MCF 10A (cell line): ENCODE measurements around the gene NEO1. TPM values are rescaled to one million over a fixed set of nuclear protein-coding genes. Genes with fewer than 3 reads are reported as not detected.

Source experiments
- BruUV-seq: library from RNA; stranded (reverse); fragments of 400-500 nt; replicated peaks from 2 replicates; lab custom pipeline; 2021; lab: Mats Ljungman, UMichigan
- CTCF ChIA-PET: fragments of 300-600 bp; sonication (Branson Sonifier 250); formaldehyde crosslinking; extraction: SDS; loops from one replicate; lab custom pipeline; 2021; ENCODE audit warnings: antibody characterized with exemption, inconsistent platforms; lab: Yijun Ruan, JAX
- POLR2A ChIA-PET: fragments of 300-600, 350-650 bp; sonication (Branson Sonifier 250); formaldehyde crosslinking; extraction: SDS; loops from one replicate; lab custom pipeline; 2020; ENCODE audit warnings: antibody characterized with exemption, inconsistent platforms; lab: Yijun Ruan, JAX
- DNase-seq: peaks from one replicate; pipeline ENCODE4 v3.0.0-alpha.2; 2018; ENCODE audit not compliant: unreplicated experiment
- H3K27ac Mint-ChIP-seq: one replicate; pipeline ENCODE4 v1.8.0; 2022; ENCODE audit warnings: mild to moderate bottlenecking, low read depth, mixed read lengths; ENCODE audit not compliant: unreplicated experiment
- H3K27me3 Mint-ChIP-seq: one replicate; pipeline ENCODE4 v1.8.0; 2022; ENCODE audit warnings: mixed read lengths; ENCODE audit not compliant: insufficient read depth, unreplicated experiment
- H3K36me3 Mint-ChIP-seq: one replicate; pipeline ENCODE4 v1.8.0; 2022; ENCODE audit warnings: mild to moderate bottlenecking, moderate library complexity, mixed read lengths; ENCODE audit not compliant: insufficient read depth, unreplicated experiment
- H3K4me1 Mint-ChIP-seq: one replicate; pipeline ENCODE4 v1.8.0; 2022; ENCODE audit warnings: mixed read lengths; ENCODE audit not compliant: insufficient read depth, unreplicated experiment
- H3K4me3 Mint-ChIP-seq: one replicate; pipeline ENCODE4 v1.8.0; 2022; ENCODE audit warnings: mild to moderate bottlenecking, moderate library complexity, mixed read lengths; ENCODE audit not compliant: unreplicated experiment
- H3K9me3 Mint-ChIP-seq: one replicate; pipeline ENCODE4 v1.8.0; 2022; ENCODE audit warnings: mixed read lengths; ENCODE audit not compliant: unreplicated experiment
- intact Hi-C: fragments of 100-400 bp; cut with micrococcal nuclease; formaldehyde crosslinking; loops from 2 replicates; pipeline ENCODE4 v1.14.1; 2022
- total RNA-seq: library from RNA; stranded (reverse); gene quantifications from 2 replicates; pipeline ENCODE4 v1.2.3, GENCODE V29; 2022
- TF ChIP-seq, protein P1 (sequence below): fragments of 200-600 bp; IDR thresholded peaks from one replicate; pipeline ENCODE4 v1.8.0; 2022; ENCODE audit warnings: antibody characterized with exemption, mild to moderate bottlenecking; ENCODE audit not compliant: unreplicated experiment

The NEO1 gene
- total RNA-seq, 1 experiment from 2014 or later, result 13.2 TPM

DNA sequence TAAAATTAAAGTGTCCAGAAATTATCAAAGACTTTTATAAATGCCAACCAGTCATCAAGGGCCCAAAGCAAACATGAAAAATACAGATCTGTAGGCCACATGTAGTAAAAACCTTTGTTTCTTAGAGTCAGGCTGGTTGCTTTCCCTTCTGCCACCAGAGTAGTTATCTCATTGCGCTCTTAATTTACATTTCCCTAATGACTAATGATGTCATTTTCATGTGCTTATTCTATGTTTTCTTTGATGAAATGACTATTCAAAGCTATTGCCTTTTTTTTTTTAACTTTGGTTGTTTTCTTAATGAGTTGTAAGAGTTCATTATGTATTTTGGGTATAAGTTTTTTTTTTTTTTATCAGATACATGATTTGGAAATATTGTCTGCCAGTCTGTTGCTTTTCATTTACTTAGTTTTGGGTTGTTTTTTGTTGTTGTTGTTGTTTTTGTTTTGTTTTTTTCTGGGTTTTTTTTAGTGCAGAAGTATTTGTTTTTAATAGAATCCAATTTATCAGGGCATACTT, 175.9 kb downstream of the NEO1 start:
- ChIA-PET CTCF (interaction anchor here (0.6 to 0.9 kb wide), 2 partner anchors 18 to 124 kb away, joined by 3 read pairs; no protein-coding TSS in a partner anchor), POLR2A (no interaction called here)
- TF ChIP-seq, protein P1, sequence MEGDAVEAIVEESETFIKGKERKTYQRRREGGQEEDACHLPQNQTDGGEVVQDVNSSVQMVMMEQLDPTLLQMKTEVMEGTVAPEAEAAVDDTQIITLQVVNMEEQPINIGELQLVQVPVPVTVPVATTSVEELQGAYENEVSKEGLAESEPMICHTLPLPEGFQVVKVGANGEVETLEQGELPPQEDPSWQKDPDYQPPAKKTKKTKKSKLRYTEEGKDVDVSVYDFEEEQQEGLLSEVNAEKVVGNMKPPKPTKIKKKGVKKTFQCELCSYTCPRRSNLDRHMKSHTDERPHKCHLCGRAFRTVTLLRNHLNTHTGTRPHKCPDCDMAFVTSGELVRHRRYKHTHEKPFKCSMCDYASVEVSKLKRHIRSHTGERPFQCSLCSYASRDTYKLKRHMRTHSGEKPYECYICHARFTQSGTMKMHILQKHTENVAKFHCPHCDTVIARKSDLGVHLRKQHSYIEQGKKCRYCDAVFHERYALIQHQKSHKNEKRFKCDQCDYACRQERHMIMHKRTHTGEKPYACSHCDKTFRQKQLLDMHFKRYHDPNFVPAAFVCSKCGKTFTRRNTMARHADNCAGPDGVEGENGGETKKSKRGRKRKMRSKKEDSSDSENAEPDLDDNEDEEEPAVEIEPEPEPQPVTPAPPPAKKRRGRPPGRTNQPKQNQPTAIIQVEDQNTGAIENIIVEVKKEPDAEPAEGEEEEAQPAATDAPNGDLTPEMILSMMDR, result no peak

GRCh38 chr15:73231661-73232419, 179.6 kb downstream of the NEO1 start:
- BruUV-seq, result no TSS peak

More for the DNA sequence above, 175.9 kb downstream of the NEO1 start:
- Mint-ChIP-seq H3K36me3 (no peaks in the 10 kb centered on the region), H3K4me3 (no peak overlapping the region), H3K9me3 (no peaks in the 10 kb centered on the region), H3K27ac (no peak overlapping the region), H3K4me1 (peaks cover 11% of the 10 kb centered on the region), H3K27me3 (no peaks in the 10 kb centered on the region)
- intact Hi-C loops, result no loop called here
- no TSS peak for BruUV-seq
- DNase-seq, result no peak

GRCh38 chr15:73232776-73233175, 180.5 kb downstream of the NEO1 start:
- ChIA-PET POLR2A (interaction anchor here (1.8 kb wide), 1 partner anchor 8 kb away, joined by 5 read pairs; no protein-coding TSS in a partner anchor), CTCF (interaction anchor here (0.6 to 2.6 kb wide), 5 partner anchors 8 to 506 kb away, joined by 3 to 16 read pairs (median 4); no protein-coding TSS in a partner anchor)
- intact Hi-C loops, result no loop called here
- Mint-ChIP-seq H3K36me3 (no peaks in the 10 kb centered on the region), H3K27me3 (no peaks in the 10 kb centered on the region), H3K4me3 (no peak overlapping the region), H3K9me3 (no peaks in the 10 kb centered on the region), H3K27ac (no peak overlapping the region), H3K4me1 (no peaks in the 10 kb centered on the region)
- no peak for DNase-seq
- BruUV-seq, result no TSS peak
- TF ChIP-seq, protein P1, result no peak

More at GRCh38 chr15:73231661-73232419, 179.6 kb downstream of the NEO1 start:
- H3K27me3 Mint-ChIP-seq, result no peaks in the 10 kb centered on the region
- intact Hi-C loops, result no loop called here
- H3K4me3 Mint-ChIP-seq, result no peak overlapping the region
- H3K27ac Mint-ChIP-seq, result no peak overlapping the region
- H3K4me1 Mint-ChIP-seq, result no peaks in the 10 kb centered on the region
- no peaks in the 10 kb centered on the region for H3K36me3 Mint-ChIP-seq
- TF ChIP-seq, protein P1, result no peak
- POLR2A ChIA-PET, result no interaction called here
- H3K9me3 Mint-ChIP-seq, result no peaks in the 10 kb centered on the region
- CTCF ChIA-PET, result interaction anchor here (2.6 kb wide), 1 partner anchor 9 kb away, joined by 16 read pairs; no protein-coding TSS in a partner anchor
- no peak for DNase-seq

GRCh38 chr15:73233623-73234022, 181.4 kb downstream of the NEO1 start:
- CTCF ChIA-PET, result interaction anchor here (0.6 to 2.6 kb wide), 5 partner anchors 8 to 506 kb away, joined by 3 to 16 read pairs (median 4); no protein-coding TSS in a partner anchor
- Mint-ChIP-seq H3K9me3 (no peaks in the 10 kb centered on the region), H3K36me3 (no peaks in the 10 kb centered on the region), H3K4me3 (no peak overlapping the region), H3K27ac (no peak overlapping the region), H3K4me1 (no peaks in the 10 kb centered on the region), H3K27me3 (no peaks in the 10 kb centered on the region)
- TF ChIP-seq, protein P1, result no peak
- POLR2A ChIA-PET, result interaction anchor here (1.8 kb wide), 1 partner anchor 9 kb away, joined by 5 read pairs; no protein-coding TSS in a partner anchor
- intact Hi-C loops, result no loop called here
- BruUV-seq, result no TSS peak
- no peak for DNase-seq
